Trophoblast cell (in vitro differentiated cells and primary cell): Measurements from ENCODE around the gene FUNDC2.

Experiments
- DNase-seq, 2 donors: peaks; one replicate each; pipeline ENCODE4 v3.0.0-alpha.2; 2016
- H2AFZ ChIP-seq: 2 replicates; pipeline ENCODE4 v1.6.1; 2013; ENCODE audit warnings: low read length, moderate library complexity, mild to moderate bottlenecking; ENCODE audit not compliant: insufficient read depth, poor library complexity
- H2AK5ac ChIP-seq: 2 replicates; pipeline ENCODE4 v1.6.1; 2013; ENCODE audit warnings: mild to moderate bottlenecking, low read length
- H2BK120ac ChIP-seq: 2 replicates; pipeline ENCODE4 v1.6.1; 2013; ENCODE audit warnings: low read length, mild to moderate bottlenecking, moderate library complexity; ENCODE audit not compliant: insufficient read depth, poor library complexity
- H2BK12ac ChIP-seq: 2 replicates; pipeline ENCODE4 v1.6.1; 2013; ENCODE audit warnings: mild to moderate bottlenecking, low read length, moderate library complexity
- H2BK5ac ChIP-seq: 2 replicates; pipeline ENCODE4 v1.6.1; 2013; ENCODE audit warnings: low read length, low read depth, moderate library complexity, mild to moderate bottlenecking; ENCODE audit not compliant: poor library complexity
- H3K14ac ChIP-seq: 2 replicates; pipeline ENCODE4 v1.6.1; 2013; ENCODE audit warnings: mild to moderate bottlenecking, low read length
- H3K18ac ChIP-seq: 2 replicates; pipeline ENCODE4 v1.6.1; 2013; ENCODE audit warnings: mild to moderate bottlenecking, low read length
- H3K23ac ChIP-seq: 2 replicates; pipeline ENCODE4 v1.6.1; 2013; ENCODE audit warnings: low read length
- H3K27ac ChIP-seq: 2 replicates; pipeline ENCODE4 v1.5.1; 2013; ENCODE audit warnings: low read depth, mild to moderate bottlenecking, inconsistent platforms, low read length, moderate library complexity
- H3K27me3 ChIP-seq: 2 replicates; pipeline ENCODE4 v1.6.1; 2013; ENCODE audit warnings: inconsistent platforms, mild to moderate bottlenecking, low read length, moderate library complexity; ENCODE audit not compliant: insufficient read depth
- H3K36me3 ChIP-seq, 2 experiments: 1 replicate in 1 of 2; 2 replicates in 1 of 2; pipeline ENCODE4 v1.6.1; 2013; ENCODE audit warnings: low read length in 2 of 2, mild to moderate bottlenecking in 2 of 2, moderate library complexity in 1 of 2; ENCODE audit not compliant: insufficient read depth in 2 of 2, control insufficient read depth in 1 of 2
- H3K4ac ChIP-seq: 2 replicates; pipeline ENCODE4 v1.6.1; 2013; ENCODE audit warnings: low read depth, mild to moderate bottlenecking, low read length, moderate library complexity
- H3K4me1 ChIP-seq, 2 experiments: 1 replicate in 1 of 2; 2 replicates in 1 of 2; pipeline ENCODE4 v1.6.1; 2013; ENCODE audit warnings: low read length in 2 of 2, mild to moderate bottlenecking in 2 of 2, moderate library complexity in 1 of 2; ENCODE audit not compliant: insufficient read depth in 2 of 2, control insufficient read depth in 1 of 2
- H3K4me2 ChIP-seq: 2 replicates; pipeline ENCODE4 v1.6.1; 2013; ENCODE audit warnings: inconsistent platforms, mild to moderate bottlenecking, low read length, moderate library complexity
- H3K4me3 ChIP-seq: 2 replicates; pipeline ENCODE4 v1.5.1; 2013; ENCODE audit warnings: mild to moderate bottlenecking, low read depth, low read length, inconsistent platforms
- H3K79me1 ChIP-seq: one replicate; pipeline ENCODE4 v1.6.1; 2013; ENCODE audit warnings: low read length
- H3K79me2 ChIP-seq: 2 replicates; pipeline ENCODE4 v1.6.1; 2013; ENCODE audit warnings: low read length, mild to moderate bottlenecking; ENCODE audit not compliant: control insufficient read depth, insufficient read depth, poor library complexity
- H3K9ac ChIP-seq: 2 replicates; pipeline ENCODE4 v1.6.1; 2013; ENCODE audit warnings: mild to moderate bottlenecking, low read length
- H3K9me3 ChIP-seq: 2 replicates; pipeline ENCODE4 v1.6.1; 2013; ENCODE audit warnings: low read depth, mild to moderate bottlenecking, control low read depth, inconsistent platforms, low read length; ENCODE audit not compliant: insufficient read depth
- H4K12ac ChIP-seq: 2 replicates; pipeline ENCODE4 v1.6.1; 2013; ENCODE audit warnings: low read depth, mild to moderate bottlenecking, low read length, moderate library complexity
- H4K8ac ChIP-seq: 2 replicates; pipeline ENCODE4 v1.6.1; 2013; ENCODE audit warnings: low read depth, mild to moderate bottlenecking, low read length, moderate library complexity
- H4K91ac ChIP-seq: one replicate; pipeline ENCODE4 v1.6.1; 2013; ENCODE audit warnings: low read depth, mild to moderate bottlenecking, low read length, moderate library complexity
- WGBS: extraction: QIAGEN DNeasy Blood & Tissue Kit; methylation state at CpG from one replicate; pipeline ENCODE4 v1.1.7; 2013; ENCODE audit warnings: missing lambda C conversion rate; ENCODE audit not compliant: insufficient read length, insufficient coverage; ENCODE audit errors: extremely low coverage; 5-methylcytosine and 5-hydroxymethylcytosine counted together

Gene FUNDC2

GRCh38 chrX:155023907-155024833, 2.5 kb upstream of the FUNDC2 start:
- Histone ChIP-seq H3K27ac (no peak overlapping the region), H3K36me3 (no peaks in the 10 kb centered on the region), H3K14ac (no peak overlapping the region), H2BK12ac (no peak overlapping the region), H3K9ac (no peak overlapping the region), H2AK5ac (no peak overlapping the region), H3K4me3 (no peak overlapping the region), H4K8ac (no peak overlapping the region), H4K91ac (no peak overlapping the region), H3K4me2 (no peak overlapping the region), H3K79me2 (peaks cover 5% of the 10 kb centered on the region), H3K18ac (no peak overlapping the region), H3K9me3 (no peaks in the 10 kb centered on the region), H2BK120ac (no peak overlapping the region), H3K27me3 (no peaks in the 10 kb centered on the region), H2AFZ (no peak overlapping the region), H3K79me1 (peaks cover 5% of the 10 kb centered on the region), H2BK5ac (no peak overlapping the region), H3K4ac (no peak overlapping the region), H3K23ac (no peak overlapping the region), H4K12ac (no peak overlapping the region), H3K4me1 (no peaks in the 10 kb centered on the region)
- WGBS, result no CpG with 5 or more reads among the region's 6 CpGs
- DNase-seq, result peak in 1 of 2 donors; percentile 23

DNA sequence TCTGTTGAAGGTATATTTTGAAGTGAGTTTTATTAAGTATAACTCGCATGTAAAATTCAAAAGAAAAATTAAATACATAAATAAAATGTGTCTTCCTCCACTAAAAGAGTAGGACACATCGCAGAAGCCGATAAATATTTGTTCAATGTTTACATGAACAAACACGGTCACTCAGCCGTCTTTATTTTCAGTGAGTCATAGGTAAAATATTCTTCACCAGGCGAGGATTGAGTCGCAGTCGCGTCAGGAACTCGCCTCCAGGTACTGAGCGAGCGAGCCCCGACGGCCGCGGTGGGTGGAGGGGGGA, 271 bp upstream of the FUNDC2 start:
- H3K79me2 ChIP-seq, result peaks cover 5% of the 10 kb centered on the region
- no peak overlapping the region for H3K9ac ChIP-seq
- no peak overlapping the region for H3K4me3 ChIP-seq
- WGBS, result no CpG with 5 or more reads among the region's 16 CpGs
- no peak for DNase-seq
- H4K8ac ChIP-seq, result no peak overlapping the region
- no peak overlapping the region for H3K4ac ChIP-seq
- no peak overlapping the region for H2BK12ac ChIP-seq
- H3K23ac ChIP-seq, result no peak overlapping the region
- H2AFZ ChIP-seq, result no peak overlapping the region
- no peak overlapping the region for H4K91ac ChIP-seq
- no peak overlapping the region for H2AK5ac ChIP-seq
- no peaks in the 10 kb centered on the region for H3K9me3 ChIP-seq
- H3K27ac ChIP-seq, result no peak overlapping the region
- no peaks in the 10 kb centered on the region for H3K27me3 ChIP-seq
- H3K14ac ChIP-seq, result no peak overlapping the region
- H2BK5ac ChIP-seq, result no peak overlapping the region
- H2BK120ac ChIP-seq, result no peak overlapping the region
- H4K12ac ChIP-seq, result no peak overlapping the region
- H3K4me1 ChIP-seq, result no peaks in the 10 kb centered on the region
- H3K4me2 ChIP-seq, result no peak overlapping the region
- H3K79me1 ChIP-seq, result peaks cover 5% of the 10 kb centered on the region
- no peaks in the 10 kb centered on the region for H3K36me3 ChIP-seq
- H3K18ac ChIP-seq, result no peak overlapping the region

- peak; percentile 2 to 48 for DNase-seq
- H2BK120ac ChIP-seq, result peak overlapping the region; percentile 22
- H3K36me3 ChIP-seq, result no peaks in the 10 kb centered on the region
- H2AK5ac ChIP-seq, result no peak overlapping the region
- no peak overlapping the region for H2BK5ac ChIP-seq
- H4K91ac ChIP-seq, result peak overlapping the region; percentile 81
- H4K12ac ChIP-seq, result peak overlapping the region; percentile 12
- H3K4ac ChIP-seq, result no peak overlapping the region
- peak overlapping the region; percentile 75 for H3K4me3 ChIP-seq
- no peak overlapping the region for H3K18ac ChIP-seq
- no peak overlapping the region for H2BK12ac ChIP-seq
- peak overlapping the region; percentile 79 for H4K8ac ChIP-seq
- H3K27ac ChIP-seq, result peak overlapping the region; percentile 98
- peaks cover 5% of the 10 kb centered on the region for H3K79me2 ChIP-seq
- H3K27me3 ChIP-seq, result no peaks in the 10 kb centered on the region
- H3K79me1 ChIP-seq, result peaks cover 5% of the 10 kb centered on the region
- peak overlapping the region; percentile 65 for H3K4me2 ChIP-seq
- peak overlapping the region; percentile 85 for H3K9ac ChIP-seq
- peak overlapping the region; percentile 72 for H3K14ac ChIP-seq
- H2AFZ ChIP-seq, result no peak overlapping the region
- H3K23ac ChIP-seq, result no peak overlapping the region
- WGBS, result no CpG with 5 or more reads among the region's 14 CpGs
- no peaks in the 10 kb centered on the region for H3K9me3 ChIP-seq
- no peaks in the 10 kb centered on the region for H3K4me1 ChIP-seq
These were observed 944 bp downstream of the FUNDC2 start for GRCh38 chrX:155027509-155028066.

DNA sequence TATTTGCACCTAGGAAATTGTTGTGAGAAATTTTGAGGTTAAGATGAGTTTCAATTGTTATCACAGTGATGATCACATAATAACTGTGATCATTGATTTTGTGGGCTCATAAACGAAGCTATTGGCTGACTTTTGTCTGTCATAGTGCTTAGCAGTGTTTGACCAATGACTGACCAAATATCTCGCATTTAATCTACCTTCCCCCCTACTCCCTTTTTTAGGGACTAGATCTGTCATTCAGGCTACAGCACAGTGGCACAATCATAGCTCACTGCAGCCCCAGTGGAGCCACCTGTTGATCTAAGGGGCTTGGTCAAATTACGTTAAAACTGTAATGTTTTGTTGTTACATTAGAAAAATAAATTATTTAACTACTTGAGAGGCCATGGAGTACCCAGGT, 1.5 kb downstream of the FUNDC2 start:
- no peak overlapping the region for H2BK12ac ChIP-seq
- no peak overlapping the region for H4K12ac ChIP-seq
- no peak overlapping the region for H3K27ac ChIP-seq
- H3K14ac ChIP-seq, result no peak overlapping the region
- no peaks in the 10 kb centered on the region for H3K27me3 ChIP-seq
- H3K9me3 ChIP-seq, result no peaks in the 10 kb centered on the region
- no peak overlapping the region for H4K8ac ChIP-seq
- no peaks in the 10 kb centered on the region for H3K4me1 ChIP-seq
- H3K4ac ChIP-seq, result peak overlapping the region; percentile 55
- no peaks in the 10 kb centered on the region for H3K36me3 ChIP-seq
- H3K4me2 ChIP-seq, result peak overlapping the region; percentile 47
- no peak overlapping the region for H2BK5ac ChIP-seq
- peaks cover 5% of the 10 kb centered on the region for H3K79me2 ChIP-seq
- H3K23ac ChIP-seq, result no peak overlapping the region
- no peak overlapping the region for H2BK120ac ChIP-seq
- no CpG with 5 or more reads among the region's 3 CpGs for WGBS
- H3K18ac ChIP-seq, result no peak overlapping the region
- no peak overlapping the region for H2AFZ ChIP-seq
- H3K4me3 ChIP-seq, result no peak overlapping the region
- H3K9ac ChIP-seq, result no peak overlapping the region
- no peak for DNase-seq
- H4K91ac ChIP-seq, result no peak overlapping the region
- peaks cover 5% of the 10 kb centered on the region for H3K79me1 ChIP-seq
- no peak overlapping the region for H2AK5ac ChIP-seq
